Stimulated activated CD4-positive, alpha-beta T cell treated with anti-CD3 and anti-CD28 coated beads, Interleukin-1b, Interleukin-23, amount 100 ng/mL, for 48 hours (primary cell): Measurements from ENCODE around the gene TMEM8B.
A peak's percentile ranks its signal among the peaks of the same experiment; 100 is the strongest.

Experiments
- DNase-seq: peaks from one replicate; pipeline ENCODE4 v3.0.0-alpha.2; 2020

TMEM8B gene

DNA sequence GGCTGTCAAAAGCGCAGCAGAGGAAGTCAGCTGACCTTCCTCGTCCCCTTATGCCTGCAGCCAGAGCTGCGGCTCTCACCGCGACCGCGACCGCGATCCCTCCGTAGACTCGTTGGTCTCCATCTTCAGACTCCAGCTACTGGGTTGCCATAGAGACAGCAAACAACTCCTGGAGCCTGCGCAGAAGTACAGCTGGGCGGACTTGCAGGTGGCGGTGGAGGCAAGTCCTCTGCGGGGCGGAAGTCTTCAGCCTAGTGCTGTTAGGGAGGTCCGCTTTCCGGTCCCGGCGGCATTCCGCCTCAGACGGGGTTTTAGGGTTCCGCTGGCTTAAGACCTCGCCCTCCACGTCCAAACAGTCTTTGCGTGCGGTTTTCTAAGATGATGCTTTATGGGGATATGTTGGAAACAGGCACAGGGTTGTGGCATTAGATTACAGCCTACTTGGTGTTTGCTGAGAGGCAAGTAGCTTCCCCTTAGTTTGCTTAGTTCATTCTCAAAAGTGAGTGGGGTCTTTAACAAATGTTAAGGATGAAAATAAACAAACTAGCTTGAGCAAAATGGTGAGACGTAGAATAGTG is 16.9 kb upstream of the TMEM8B start, which contains the start of gene SPAG8:
Gene SPAG8 (minus strand): TSS at position 238 of the 578 bp plus-strand sequence. CDS start 115 bp downstream, at position 123.
- DNase-seq = peak; percentile 96

DNA sequence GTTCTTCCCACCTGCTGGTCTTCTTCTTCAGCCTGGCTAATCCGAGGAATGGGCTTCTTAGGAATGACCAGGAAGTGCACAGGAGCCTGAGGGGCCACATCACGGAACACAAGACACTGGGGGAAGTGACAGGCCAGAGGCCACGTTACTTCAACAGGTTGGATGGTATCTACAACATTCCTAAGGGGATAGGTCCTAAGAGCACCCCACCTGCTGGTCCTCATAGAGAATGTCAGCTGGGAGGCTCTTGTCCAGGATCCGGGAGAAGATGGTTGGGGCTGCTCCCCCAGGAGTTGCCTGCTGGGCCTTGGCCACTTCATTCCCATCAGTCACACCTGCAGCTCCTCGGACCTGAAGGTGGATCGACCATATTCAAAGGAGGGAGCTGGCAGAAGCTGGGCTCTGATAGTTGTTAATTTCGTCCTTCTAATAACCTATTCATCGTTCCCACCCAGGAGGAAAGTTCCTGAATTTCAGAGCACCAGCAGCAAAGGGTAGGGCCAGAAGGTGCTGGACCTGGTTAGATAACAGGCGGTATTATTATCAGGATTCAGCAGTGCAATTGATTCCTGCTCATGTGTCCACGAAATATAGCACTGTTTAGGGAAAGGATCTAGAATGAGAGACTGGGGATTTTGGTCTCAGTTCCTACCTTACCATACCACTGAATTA is 15.5 kb upstream of the TMEM8B start:
- DNase-seq = no peak

DNA sequence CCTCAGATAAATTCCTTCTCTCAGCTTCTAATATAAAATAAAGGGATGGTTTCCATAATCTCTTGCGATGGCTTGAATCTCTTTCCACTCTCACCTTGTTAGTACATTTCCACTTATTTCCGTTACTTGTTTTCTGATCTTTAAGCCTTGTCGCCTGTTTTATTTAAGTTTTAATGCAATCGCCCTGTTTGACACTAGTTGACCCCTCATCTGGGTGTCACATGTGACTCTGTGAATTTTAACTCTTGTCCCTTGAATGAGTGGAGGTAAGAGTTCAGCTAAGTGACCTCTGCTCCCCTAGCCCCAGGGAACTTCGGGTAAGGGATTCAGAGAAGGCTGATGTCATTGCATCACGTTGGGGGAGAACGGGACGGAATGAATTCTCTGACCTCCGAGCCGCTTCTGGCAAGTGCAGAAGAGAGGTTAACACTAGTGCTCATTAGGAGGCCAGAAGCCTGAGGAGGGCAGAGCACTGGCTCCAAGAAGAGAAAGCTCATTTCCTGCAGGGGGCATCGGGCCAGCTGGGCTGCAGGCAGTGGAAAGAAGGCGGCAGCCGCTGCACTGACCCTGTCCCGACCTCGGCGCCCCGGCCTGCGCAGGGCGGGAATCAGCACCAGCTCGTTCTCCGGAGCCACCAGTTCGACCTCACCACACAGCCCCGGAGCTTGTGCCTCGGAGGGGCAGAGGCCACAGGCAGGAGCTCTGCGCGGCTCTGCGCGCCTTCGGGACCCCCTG is 14.8 kb upstream of the TMEM8B start:
- DNase-seq = peak; percentile 33

DNA sequence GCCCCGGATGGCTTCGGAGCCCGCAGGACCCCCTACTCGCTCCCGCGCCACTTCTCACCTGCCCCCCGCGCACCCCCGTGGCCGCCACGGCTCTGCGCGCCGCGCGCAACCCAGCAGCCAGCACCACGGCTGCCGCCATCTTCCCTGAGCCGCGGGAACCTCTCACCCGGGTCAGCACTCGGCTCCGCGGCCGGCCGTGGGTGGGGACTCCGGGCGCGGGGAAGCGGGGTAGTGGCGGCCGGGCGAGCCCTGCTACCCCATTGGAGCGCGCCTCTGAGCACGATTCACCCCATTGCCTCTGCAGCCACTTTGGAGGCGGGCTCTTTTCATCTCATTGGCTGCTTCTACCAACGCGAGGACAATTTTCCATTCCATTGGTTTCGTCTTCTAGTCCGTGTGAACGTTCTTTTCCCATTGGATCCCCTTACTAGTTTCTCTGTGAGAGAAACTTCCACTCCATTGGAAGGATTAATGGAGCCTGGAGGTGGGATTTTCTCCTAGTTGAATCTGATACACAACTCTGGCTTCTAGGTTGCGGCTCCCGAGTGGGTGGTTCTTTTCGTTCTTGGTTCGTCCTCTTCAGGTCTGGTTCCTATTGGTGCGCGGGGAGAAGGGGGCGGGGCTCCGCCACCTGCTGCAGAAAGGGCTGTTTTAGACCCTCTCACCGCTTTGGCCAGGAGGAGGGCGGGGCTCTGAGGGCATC is 14.0 kb upstream of the TMEM8B start, which contains the start of gene HINT2:
Gene HINT2 (minus strand): TSS at position 202 of the 703 bp plus-strand sequence. CDS start 63 bp downstream, at position 139.
- peak; percentile 98 for DNase-seq

DNA sequence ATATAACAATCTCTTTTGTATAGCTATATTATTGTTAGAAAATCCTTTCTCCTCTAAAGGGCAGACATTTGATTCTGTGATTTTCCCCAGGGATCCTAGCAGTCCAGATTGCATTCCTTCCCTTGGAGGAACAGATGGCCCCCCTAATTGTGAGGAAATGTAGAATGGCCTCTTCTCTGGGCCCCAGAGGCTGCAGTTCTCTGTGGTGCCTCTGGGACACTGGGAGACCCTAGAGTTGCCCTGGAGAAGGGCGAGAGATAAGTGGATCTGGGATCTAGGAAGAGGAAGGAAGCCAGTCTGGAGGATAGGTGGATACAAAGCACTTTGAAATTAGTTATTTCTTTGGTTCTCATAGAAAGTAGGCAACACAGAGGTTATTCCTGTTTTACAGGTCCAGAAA is 12.3 kb upstream of the TMEM8B start:
- no peak for DNase-seq

DNA sequence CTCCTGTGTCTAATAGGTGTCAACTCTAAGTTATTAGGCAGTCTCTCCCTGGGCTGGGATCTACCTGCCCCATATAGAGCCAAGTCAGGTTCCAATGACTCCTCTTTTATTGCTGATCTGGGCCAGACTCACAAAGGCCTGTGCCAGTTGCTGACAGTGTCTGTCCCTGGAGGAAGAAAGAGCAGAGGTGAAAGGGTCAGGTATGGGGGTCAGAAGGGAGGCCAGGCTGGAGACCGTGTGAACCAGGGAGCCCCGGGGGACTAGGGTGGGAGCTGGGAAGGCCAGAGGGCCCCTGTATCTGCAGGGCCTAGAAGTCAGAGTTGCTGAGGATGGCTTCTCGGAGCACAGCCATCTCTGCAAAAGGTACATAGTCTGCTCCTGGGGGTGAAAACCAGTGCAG is 10.7 kb upstream of the TMEM8B start:
- DNase-seq = no peak

DNA sequence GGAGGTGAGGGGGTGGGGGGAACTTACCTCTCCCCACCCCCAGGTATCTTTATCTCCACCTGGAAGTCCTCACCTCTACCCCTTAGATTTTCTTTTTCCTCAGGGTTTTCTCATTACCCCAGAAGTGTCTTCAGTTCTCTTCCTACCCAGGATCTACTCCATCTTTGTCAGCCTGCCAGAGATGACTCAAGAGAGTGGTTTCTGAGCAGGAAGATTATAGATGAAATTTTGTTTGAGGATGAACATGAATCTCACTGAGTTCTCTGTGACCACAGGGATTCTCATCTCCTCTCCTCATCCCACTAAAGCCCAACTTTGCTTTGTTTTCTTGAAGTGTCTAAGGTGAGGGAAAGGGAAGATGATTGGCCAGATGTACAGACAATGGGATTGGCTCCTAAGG is 9.0 kb upstream of the TMEM8B start:
- DNase-seq = no peak

DNA sequence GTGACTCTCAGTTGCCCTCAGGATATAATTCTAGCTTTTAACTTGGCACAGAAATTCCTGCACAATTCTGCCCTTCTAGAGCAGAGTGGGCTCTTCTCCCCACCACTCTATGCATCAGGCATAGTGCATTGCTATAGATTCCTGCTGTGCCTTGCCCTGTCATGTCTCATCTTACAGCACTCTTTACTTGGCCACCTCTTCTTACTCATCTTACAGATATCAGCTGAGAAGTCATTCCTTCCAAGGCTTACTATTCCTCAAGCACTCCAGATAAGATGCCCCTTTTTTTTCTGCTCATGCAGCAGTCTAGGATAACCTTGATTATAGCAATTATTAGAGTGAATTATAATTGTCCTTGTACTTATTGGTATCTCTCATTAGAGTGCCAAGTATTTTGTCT is 6.1 kb upstream of the TMEM8B start:
- no peak for DNase-seq

DNA sequence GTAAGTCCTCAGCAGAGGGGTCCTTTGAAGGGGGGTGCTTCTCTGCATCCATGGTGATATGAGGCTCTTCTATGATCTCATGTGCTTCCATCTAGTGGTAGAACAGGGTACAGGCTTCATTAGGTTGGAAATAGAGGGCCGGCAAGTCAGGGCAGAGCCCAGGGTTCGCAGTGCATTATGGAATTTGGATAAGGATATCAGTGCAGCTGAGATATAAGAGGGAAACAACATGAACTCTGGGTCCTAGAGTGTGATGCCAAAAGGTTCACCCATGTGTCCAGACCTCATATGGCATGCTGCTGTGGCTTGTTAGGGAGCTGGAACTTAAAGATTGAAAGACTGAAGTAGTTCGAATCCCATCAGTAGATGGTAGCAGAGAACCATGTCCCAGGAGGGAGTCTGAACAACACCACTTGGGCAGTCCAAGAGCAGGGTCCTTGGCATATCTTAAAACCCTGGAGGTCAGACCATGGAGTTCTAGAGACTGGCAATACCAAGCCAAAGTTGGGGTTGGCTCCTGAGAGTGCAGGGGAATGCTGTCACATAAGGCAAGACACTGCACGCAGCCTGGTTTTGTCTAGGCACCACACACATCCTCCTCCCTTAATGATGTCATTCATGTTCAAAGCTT is 2.8 kb upstream of the TMEM8B start:
- no peak for DNase-seq

DNA sequence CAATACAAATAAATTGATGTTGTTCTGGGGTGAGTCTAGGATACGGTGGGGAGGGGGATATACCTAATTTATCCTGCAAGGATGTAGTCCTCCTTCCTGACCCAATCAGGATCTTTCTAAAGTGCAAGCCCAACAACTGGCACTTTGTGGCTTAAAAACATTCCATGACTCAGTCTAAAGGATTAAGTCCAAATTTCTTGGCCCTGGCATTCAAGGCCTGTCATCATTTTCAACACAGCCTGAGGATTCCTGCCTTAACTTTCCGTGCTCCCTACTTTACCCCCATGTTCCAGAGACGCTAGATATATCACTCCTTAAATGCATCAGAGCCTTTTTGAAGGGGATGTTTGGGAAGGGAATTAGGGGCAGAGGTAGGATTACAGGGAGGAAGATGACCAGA is 1.5 kb upstream of the TMEM8B start:
- DNase-seq = no peak

DNA sequence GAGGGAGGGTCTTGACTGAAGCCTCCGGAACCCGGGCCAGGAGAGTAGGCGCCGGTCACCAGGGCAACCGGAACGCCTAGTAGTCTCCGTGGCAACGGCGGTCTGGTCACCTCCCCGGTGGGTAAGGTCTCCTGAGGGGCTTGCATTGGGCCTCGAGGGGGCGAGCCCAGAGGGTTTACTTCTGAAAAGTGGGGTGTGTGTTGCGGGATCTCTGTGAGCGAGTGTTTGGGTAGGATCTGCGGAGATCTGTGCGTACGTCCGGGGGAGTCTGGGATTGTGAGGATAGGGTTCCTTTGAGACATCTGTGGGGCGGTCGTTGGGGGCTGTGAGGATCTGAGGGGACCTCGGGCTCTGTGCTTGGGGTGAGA is 328 bp upstream of the TMEM8B start, which contains the start of gene FAM221B:
Gene FAM221B (minus strand): TSS at position 17 of the 368 bp plus-strand sequence. CDS start 2,571 bp downstream, outside the sequence.
- no peak for DNase-seq

DNA sequence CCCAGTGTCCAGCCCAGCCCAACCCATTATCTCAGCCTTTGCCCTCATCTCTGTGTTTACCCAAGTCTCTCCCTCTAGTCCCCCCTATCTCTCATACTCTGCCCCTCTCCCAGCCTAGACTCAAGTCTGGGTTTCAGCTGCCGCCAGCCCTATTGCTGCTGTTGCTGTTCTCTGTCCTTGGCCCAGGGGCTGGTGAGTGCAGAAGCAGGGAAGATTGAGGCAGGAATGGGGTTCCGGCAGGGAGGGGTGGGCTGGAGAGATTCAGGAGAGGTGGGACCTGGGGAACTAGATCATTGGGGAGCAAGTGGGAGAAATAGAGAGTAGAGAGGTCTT is 702 bp downstream of the TMEM8B start:
- no peak for DNase-seq

DNA sequence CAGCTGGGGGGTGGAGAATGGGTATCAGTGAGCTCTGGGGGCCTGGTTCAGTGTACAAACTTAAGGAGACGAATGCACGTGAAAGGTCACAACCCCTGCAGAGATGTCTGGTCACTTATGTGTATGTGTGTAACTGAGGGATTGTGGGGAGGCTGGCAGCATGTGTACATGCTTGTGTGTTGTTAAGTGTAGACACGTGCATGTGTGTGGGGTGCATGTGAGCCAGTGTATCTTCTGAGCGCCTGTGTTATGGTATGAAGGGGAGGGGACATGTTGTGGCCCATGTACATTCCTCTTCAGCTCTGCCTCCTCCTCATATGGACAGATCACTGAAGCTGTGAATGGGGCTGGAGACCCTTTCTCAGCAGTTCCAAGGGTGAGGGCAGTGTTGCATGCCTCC is 2.0 kb downstream of the TMEM8B start:
- DNase-seq = no peak

DNA sequence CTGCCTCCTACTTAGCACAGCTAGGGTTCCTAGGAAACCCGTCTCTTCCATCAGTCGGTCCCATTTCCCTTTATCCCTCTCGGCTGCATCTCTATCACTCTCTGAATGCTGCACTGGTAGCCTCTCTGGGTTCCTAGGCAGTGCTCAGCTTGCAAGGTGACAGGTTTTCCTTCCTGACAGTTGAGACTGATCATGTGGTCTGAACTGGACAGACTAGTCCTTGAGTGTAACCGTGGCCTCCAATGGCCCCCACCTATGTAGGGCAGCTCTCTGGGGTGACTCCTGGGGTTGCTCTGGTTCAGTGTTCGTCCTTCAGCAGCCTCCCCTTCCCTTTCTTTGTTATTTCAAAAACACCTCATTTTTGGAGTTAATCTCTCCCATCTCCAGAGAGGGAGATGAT is 3.8 kb downstream of the TMEM8B start:
- no peak for DNase-seq

DNA sequence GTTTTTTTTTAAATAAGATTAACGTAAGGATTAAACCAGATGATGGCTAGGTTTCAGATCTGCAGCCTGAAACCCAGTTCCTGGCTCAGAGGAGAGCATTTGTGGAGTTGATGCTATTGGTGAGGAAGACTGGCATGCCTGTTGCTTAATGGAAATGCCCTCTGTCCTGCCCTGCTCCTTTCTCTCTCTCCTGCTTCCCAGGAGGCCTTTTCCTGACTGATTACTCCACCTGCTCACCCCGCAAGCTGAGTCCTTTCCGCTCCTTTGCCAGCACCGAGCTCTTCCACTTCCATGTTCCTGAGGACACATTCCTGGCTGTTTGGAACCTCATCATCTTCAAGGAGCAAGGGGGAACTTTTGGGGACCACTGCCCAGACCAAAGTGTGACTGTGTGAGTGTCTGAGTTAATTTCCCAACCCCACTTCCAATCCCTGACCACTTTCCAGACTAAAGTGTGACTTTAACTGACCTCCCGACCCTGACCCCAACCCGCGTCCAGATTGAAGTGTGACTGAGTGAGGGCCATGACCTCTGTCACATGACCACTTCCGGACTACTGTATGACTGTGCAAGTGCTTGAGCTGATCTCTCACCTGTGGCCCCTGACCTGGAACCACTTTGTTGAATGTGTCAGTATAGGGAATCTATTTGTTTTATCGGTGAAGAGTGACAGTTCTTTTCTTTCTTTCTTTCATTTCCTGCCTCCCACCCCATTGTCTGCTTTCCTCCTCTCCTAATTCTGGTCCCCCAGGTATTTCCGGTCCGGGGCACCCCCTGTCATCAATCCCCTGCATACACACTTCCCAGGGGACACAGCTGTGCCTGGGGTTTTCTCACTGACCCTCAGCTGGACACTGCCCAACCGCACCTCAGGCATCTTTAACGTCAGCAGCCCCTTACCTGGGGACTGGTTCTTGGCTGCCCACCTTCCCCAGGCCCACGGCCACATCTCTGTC is 5.5 kb downstream of the TMEM8B start:
- DNase-seq = no peak

DNA sequence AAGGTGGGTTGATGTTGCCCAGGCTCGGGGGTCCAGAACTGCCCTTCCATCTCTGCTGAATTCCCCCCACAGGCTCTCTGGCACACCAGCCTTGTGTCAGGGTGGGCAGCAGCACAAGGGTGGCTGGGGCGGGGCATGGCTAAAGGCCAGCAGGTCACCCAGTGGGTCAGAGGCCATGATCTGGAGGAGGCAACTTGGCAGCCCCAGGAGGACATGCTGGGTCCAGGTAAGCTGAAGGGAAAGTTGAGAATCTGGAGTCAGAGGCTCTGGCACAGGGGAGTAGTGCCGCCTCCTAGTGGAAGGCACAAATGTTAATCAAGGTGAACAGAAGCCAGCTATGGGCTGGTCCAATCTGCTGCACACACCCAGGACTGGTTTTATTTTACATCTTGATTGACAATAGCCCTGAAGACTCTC is 6.2 kb downstream of the TMEM8B start:
- no peak for DNase-seq

DNA sequence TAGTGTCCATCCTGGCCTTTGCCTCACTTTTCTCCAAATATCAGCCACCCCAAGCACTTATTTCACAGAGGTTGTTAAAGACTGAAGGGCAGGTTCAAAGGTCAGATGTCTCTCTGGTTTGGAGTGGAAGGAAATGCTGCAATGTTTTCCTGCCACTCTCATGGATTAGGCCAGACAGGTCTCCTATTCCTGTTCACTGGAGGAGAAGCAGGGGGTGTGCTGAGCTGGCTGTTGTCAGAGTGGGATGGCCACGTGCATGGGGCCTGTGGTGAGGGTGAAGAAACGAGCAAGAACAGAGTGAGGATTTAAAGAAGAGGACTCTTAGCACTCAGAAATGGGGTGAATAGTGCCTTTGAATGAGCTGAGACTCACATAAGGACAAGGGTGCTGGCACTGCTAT is 6.7 kb downstream of the TMEM8B start:
- DNase-seq = no peak

DNA sequence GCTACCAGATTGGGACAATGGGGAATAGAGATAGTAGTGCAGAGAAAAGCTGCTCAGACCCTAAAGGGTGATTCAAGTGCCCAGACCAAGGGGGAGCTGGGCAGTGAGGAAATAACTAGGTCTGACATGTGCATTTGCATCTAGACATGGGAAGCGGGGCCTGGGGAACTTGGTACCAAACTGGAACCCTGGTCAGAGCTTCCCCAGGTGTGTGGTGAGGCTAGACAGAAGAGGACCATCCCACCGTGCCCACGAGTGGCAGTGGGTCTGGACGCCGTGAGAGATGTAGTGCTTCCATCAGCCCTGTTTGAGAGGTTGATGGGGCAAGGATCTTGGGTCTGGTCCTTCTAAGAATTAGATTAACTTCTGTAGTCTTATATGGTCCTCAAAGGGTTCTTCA is 7.6 kb downstream of the TMEM8B start:
- DNase-seq = no peak

DNA sequence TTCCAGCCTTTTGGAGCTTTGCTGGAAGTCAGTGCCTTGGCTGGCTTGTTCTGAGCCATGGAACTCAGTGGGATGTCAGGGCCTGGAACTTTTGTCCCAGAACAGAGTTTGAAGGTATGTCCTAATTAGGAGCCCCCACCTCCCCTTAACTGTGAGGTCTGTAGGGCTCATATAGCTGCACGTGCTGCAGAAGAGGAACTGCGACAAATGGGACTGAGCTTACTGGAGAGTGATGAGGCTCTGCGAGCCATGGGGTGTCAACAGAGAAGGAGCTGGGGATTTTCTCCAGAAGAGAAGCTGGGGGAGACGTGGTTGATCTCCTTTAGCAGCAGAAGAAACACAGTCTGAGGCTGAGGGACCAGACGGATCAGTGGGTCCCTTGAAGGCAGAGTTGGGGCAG is 10.9 kb downstream of the TMEM8B start:
- no peak for DNase-seq

DNA sequence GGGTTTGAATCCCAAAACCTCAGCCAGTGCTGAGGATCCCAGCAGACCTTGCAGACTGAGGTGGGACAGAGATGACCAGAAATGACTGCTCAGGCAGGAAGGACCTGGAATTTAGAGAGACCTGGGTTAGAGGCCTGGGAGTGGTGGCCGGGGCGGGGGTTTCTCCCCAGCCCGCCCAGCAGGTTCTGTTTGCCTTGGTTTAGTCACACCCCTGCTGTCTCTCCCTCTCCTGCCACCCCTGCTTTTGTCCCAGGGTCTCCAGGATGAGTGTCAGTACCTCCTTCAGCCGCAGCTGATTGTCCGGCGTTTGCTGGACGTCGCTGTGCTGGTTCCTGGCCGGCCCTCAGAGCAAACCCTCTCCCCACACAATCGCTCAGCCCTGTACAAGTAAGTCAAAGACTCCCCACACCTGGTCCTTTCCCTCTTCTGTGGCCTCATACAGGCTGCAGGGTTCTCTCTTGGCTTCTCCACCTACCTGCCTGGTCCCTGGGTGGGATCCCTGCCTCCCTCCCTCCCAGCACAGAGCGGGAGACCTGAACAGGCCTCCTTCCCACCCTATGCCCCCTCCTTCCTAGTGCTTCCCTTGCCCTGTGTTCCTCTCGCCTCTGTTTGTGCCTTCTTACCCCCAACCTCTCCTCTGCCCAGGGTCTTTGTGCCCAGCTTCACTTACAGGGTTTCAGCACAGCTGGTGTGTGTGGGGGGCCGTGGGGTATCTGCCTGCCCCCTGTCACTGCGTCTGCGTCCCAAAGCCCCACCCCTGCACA is 12.0 kb downstream of the TMEM8B start:
- DNase-seq = no peak

DNA sequence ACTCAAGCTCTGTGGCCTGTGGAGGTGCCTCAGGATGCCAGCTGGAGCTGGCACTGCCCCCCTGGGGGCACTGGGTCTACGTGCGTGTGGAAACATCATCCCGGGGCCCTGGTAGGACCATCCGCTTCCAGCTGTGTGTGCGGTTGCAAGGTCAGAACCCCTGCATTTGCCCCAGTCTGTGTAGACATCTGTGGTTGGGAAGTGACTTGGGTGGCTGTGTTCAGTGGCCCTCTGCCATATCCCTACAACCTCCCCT is 12.5 kb downstream of the TMEM8B start:
- no peak for DNase-seq
